Stimulated activated CD4-positive, alpha-beta T cell treated with anti-CD3 and anti-CD28 coated beads, TNF-alpha, amount 100 ng/mL, for 1 hour (primary cell): ENCODE data around the gene SPTBN1.

Experiments
- DNase-seq, 3 donors: peaks; one replicate each; pipeline ENCODE4 v3.0.0-alpha.2; 2020; ENCODE audit warnings: low read depth in 3 of 3, low spot score in 1 of 3

Gene SPTBN1

GRCh38 chr2:54667726-54668650 lies 211.9 kb downstream of the SPTBN1 start:
- no peak for DNase-seq

GRCh38 chr2:54668711-54669110 lies 212.6 kb downstream of the SPTBN1 start:
- DNase-seq: no peak

GRCh38 chr2:54669677-54670484 lies 213.8 kb downstream of the SPTBN1 start:
- DNase-seq: no peak

- DNase-seq: no peak
Measured at GRCh38 chr2:54670485-54671009, 214.4 kb downstream of the SPTBN1 start.

- no peak for DNase-seq
Measured at GRCh38 chr2:54671010-54671409, 214.9 kb downstream of the SPTBN1 start.

GRCh38 chr2:54671875-54672589 lies 215.9 kb downstream of the SPTBN1 start:
- DNase-seq: no peak

- no peak for DNase-seq
Measured at GRCh38 chr2:54672590-54673456, 216.7 kb downstream of the SPTBN1 start.

- DNase-seq: no peak
Measured at GRCh38 chr2:54673501-54673998, 217.4 kb downstream of the SPTBN1 start.

- DNase-seq: no peak
Measured at GRCh38 chr2:54675281-54675680, 219.2 kb downstream of the SPTBN1 start.

- DNase-seq: no peak
Measured at GRCh38 chr2:54675738-54676137, 219.6 kb downstream of the SPTBN1 start.

GRCh38 chr2:54676656-54677055 lies 220.5 kb downstream of the SPTBN1 start:
- no peak for DNase-seq

- no peak for DNase-seq
Measured at GRCh38 chr2:54677476-54678265, 221.5 kb downstream of the SPTBN1 start.

GRCh38 chr2:54678719-54679118 lies 222.6 kb downstream of the SPTBN1 start:
- no peak for DNase-seq

- DNase-seq: no peak
Measured at GRCh38 chr2:54680397-54681041, 224.4 kb downstream of the SPTBN1 start.

- DNase-seq: no peak
Measured at GRCh38 chr2:54681416-54681815, 225.3 kb downstream of the SPTBN1 start.

GRCh38 chr2:54683596-54683995 lies 227.5 kb downstream of the SPTBN1 start:
- no peak for DNase-seq

GRCh38 chr2:54685263-54685775 lies 229.2 kb downstream of the SPTBN1 start:
- no peak for DNase-seq

GRCh38 chr2:54687595-54688152 lies 231.5 kb downstream of the SPTBN1 start:
- no peak for DNase-seq
